Endothelial cell of umbilical vein (primary cell): ENCODE results near the gene ZNF407. TPM values are rescaled to one million over a fixed set of nuclear protein-coding genes. Genes with fewer than 3 reads are reported as not detected.

Experiments
- BruUV-seq: library from RNA; stranded (reverse); fragments of 400-500 nt; replicated peaks from 2 replicates; lab custom pipeline; 2021; lab: Mats Ljungman, UMichigan
- CTCF ChIA-PET: fragments of 300-600, 350-600 bp; sonication (Branson Sonifier 250); formaldehyde crosslinking; loops from one replicate; lab custom pipeline; 2021; ENCODE audit warnings: antibody characterized with exemption, inconsistent platforms; lab: Charles Lee
- POLR2A ChIA-PET: fragments of 300-600, 350-600 bp; sonication (Branson Sonifier 250); formaldehyde crosslinking; loops from one replicate; lab custom pipeline; 2021; ENCODE audit warnings: antibody characterized with exemption, inconsistent platforms; lab: Charles Lee
- DNase-seq: peaks from one replicate; pipeline ENCODE4 v3.0.0-alpha.2; 2011; ENCODE audit warnings: low read depth, low spot score
- FAIRE-seq: peaks from 2 replicates; lab custom pipeline; 2011; peaks lifted over from hg19 to GRCh38; lab: Jason Lieb, UNC
- H2AFZ ChIP-seq: 2 replicates; pipeline ENCODE4 v1.6.0; 2012; ENCODE audit warnings: low read depth, low read length, control low read depth, inconsistent platforms
- H3K27ac ChIP-seq: 2 replicates; pipeline ENCODE4 v1.5.1; 2011; ENCODE audit warnings: low read depth, mild to moderate bottlenecking, control low read depth, low read length, moderate library complexity; ENCODE audit not compliant: insufficient read depth
- H3K27me3 ChIP-seq, 2 experiments: 2 replicates each; pipeline versions ENCODE4 v1.6.0 to v1.6.1; 2011; ENCODE audit warnings: low read length in 2 of 2, mixed read lengths in 1 of 2; ENCODE audit not compliant: control insufficient read depth in 2 of 2, insufficient read depth in 2 of 2
- H3K36me3 ChIP-seq, 2 experiments: 2 replicates in 1 of 2; 3 replicates in 1 of 2; pipeline ENCODE4 v1.5.1; 2011; ENCODE audit warnings: low read length in 2 of 2, mild to moderate bottlenecking in 1 of 2, moderate library complexity in 1 of 2; ENCODE audit not compliant: control insufficient read depth in 2 of 2, insufficient read depth in 2 of 2; ENCODE audit errors: extremely low read depth in 1 of 2
- H3K4me1 ChIP-seq: 3 replicates; pipeline ENCODE4 v1.5.1; 2011; ENCODE audit warnings: mild to moderate bottlenecking, low read length; ENCODE audit not compliant: control insufficient read depth, insufficient read depth; ENCODE audit errors: extremely low read depth
- H3K4me2 ChIP-seq: 2 replicates; pipeline ENCODE4 v1.6.1; 2011; ENCODE audit warnings: low read length, control low read depth, mixed read lengths; ENCODE audit not compliant: insufficient read depth
- H3K4me3 ChIP-seq, 3 experiments: fragments of 200-600 bp in 1 of 3; sonication (generic), shearing (Covaris generic) in 1 of 3; replicated peaks in 1 of 3; 2 replicates each; pipeline ENCODE4 v1.5.1; 2011 to 2016; ENCODE audit warnings: control low read depth in 3 of 3, low read length in 3 of 3, mild to moderate bottlenecking in 2 of 3, inconsistent platforms in 1 of 3, low read depth in 1 of 3, moderate library complexity in 1 of 3; ENCODE audit not compliant: insufficient read depth in 1 of 3
- H3K79me2 ChIP-seq: 2 replicates; pipeline ENCODE4 v1.6.0; 2012; ENCODE audit warnings: low read length, inconsistent platforms; ENCODE audit not compliant: control insufficient read depth, insufficient read depth
- H3K9ac ChIP-seq: replicated peaks from 2 replicates; pipeline ENCODE3; 2011; ENCODE audit warnings: low read length, control low read depth; ENCODE audit not compliant: insufficient read depth; ENCODE audit errors: extremely low read depth
- H3K9me1 ChIP-seq: replicated peaks from 3 replicates; pipeline ENCODE4 v1.6.0; 2011; ENCODE audit warnings: mild to moderate bottlenecking, low read length; ENCODE audit not compliant: control insufficient read depth, insufficient read depth; ENCODE audit errors: extremely low read depth
- H3K9me3 ChIP-seq: replicated peaks from 2 replicates; pipeline ENCODE4 v1.5.1; 2012; ENCODE audit warnings: low read length, inconsistent platforms; ENCODE audit not compliant: control insufficient read depth, insufficient read depth
- H4K20me1 ChIP-seq: replicated peaks from 2 replicates; pipeline ENCODE3; 2011; ENCODE audit warnings: mild to moderate bottlenecking, low read length; ENCODE audit not compliant: control insufficient read depth, insufficient read depth; ENCODE audit errors: extremely low read depth
- CTCF ChIP-seq, 2 donors: IDR thresholded peaks; 1 replicate in 1 of 2; 2 replicates in 1 of 2; pipeline ENCODE4 v1.5.1; 2011; ENCODE audit warnings: low read length in 2 of 2, mild to moderate bottlenecking in 2 of 2, moderate library complexity in 2 of 2, control low read depth in 1 of 2, inconsistent platforms in 1 of 2, low read depth in 1 of 2; ENCODE audit not compliant: insufficient read depth in 1 of 2; ENCODE audit errors: extremely low read depth in 1 of 2
- EZH2 ChIP-seq: IDR thresholded peaks from 2 replicates; pipeline ENCODE4 v1.6.1; 2012; ENCODE audit warnings: borderline replicate concordance, low read depth, mild to moderate bottlenecking, moderate library complexity, low read length, inconsistent platforms; ENCODE audit not compliant: severe bottlenecking
- FOS ChIP-seq: IDR thresholded peaks from 2 replicates; pipeline ENCODE4 v1.6.1; 2011; ENCODE audit warnings: mild to moderate bottlenecking, low read length, moderate library complexity, borderline replicate concordance; ENCODE audit not compliant: insufficient read depth
- GATA2 ChIP-seq: IDR thresholded peaks from 2 replicates; pipeline ENCODE4 v1.7.0; 2011; ENCODE audit warnings: low read depth, mild to moderate bottlenecking, moderate library complexity, mixed read lengths, low read length; ENCODE audit not compliant: insufficient read length, insufficient read depth
- JUN ChIP-seq: IDR thresholded peaks from 2 replicates; pipeline ENCODE4 v1.6.1; 2011; ENCODE audit warnings: borderline replicate concordance, low read depth; ENCODE audit not compliant: insufficient read length, insufficient read depth
- MAX ChIP-seq: IDR thresholded peaks from 2 replicates; pipeline ENCODE4 v1.6.1; 2011; ENCODE audit not compliant: insufficient read depth, insufficient read length
- MYC ChIP-seq: IDR thresholded peaks from one replicate; pipeline ENCODE4 v1.6.1; 2011; ENCODE audit warnings: mild to moderate bottlenecking, low read depth, low read length
- POLR2A ChIP-seq: IDR thresholded peaks from 2 replicates; pipeline ENCODE4 v1.6.1; 2012; ENCODE audit warnings: low read depth, mild to moderate bottlenecking, control low read depth, low read length
- POLR2AphosphoS5 ChIP-seq: IDR thresholded peaks from 2 replicates; pipeline ENCODE4 v1.6.1; 2012; ENCODE audit warnings: low read depth, mild to moderate bottlenecking, control low read depth, low read length, moderate library complexity; ENCODE audit not compliant: insufficient read depth
- dilution Hi-C: fragments of 300-500 bp; cut with MboI; formaldehyde crosslinking; loops from one replicate; pipeline ENCODE4 v1.15.0; 2019; ENCODE audit warnings: low sequenced_read_pairs; ENCODE audit not compliant: extremely low pct_ligation_motif_present
- intact Hi-C: fragments of 100-400 bp; cut with micrococcal nuclease; formaldehyde crosslinking; loops from one replicate; pipeline ENCODE4 v1.10.0; 2022
- polyA plus RNA-seq, 4 experiments: library from polyadenylated mRNA; depleted of rRNA in 3 of 4; stranded (reverse) in 3 of 4; unstranded in 1 of 4; fragments of >200 nt; gene quantifications; 2 replicates each; pipeline versions ENCODE4 v1.2.1 to v1.2.3, GENCODE V29; 2011 to 2012; ENCODE audit warnings: missing spikeins in 1 of 4
- total RNA-seq: library from RNA; stranded (reverse); gene quantifications from 2 replicates; pipeline ENCODE4 v1.2.3, GENCODE V29; 2021

ZNF407 gene
- total and polyA plus RNA-seq, 2 donors (not counting 3 experiments of a cell fraction or from before 2014, with no cell fraction given) = 3.8 to 20.1 TPM

- no peak for DNase-seq
- no peaks in the 10 kb centered on the region for H3K4me1 ChIP-seq
- dilution Hi-C loops (no loop called here), intact Hi-C loops (loop anchor here (10.0 kb wide), 1 partner anchor 1720 kb away; no protein-coding TSS in a partner anchor)
- ChIA-PET CTCF (interaction anchor here (1.0 to 2.1 kb wide), 6 partner anchors 17 to 1724 kb away, joined by 3 to 20 read pairs (median 3); no protein-coding TSS in a partner anchor), POLR2A (no interaction called here)
- no TSS peak for BruUV-seq
- no peaks in the 10 kb centered on the region for H3K9me3 ChIP-seq
- H3K36me3 ChIP-seq = no peaks in the 10 kb centered on the region
- no peak for TF ChIP-seq MYC
- no peak for TF ChIP-seq POLR2AphosphoS5
- no peak for TF ChIP-seq CTCF (IDR thresholded peaks at IDR 0.05; ENCODE audit: extremely low read depth in 1 of 2, insufficient read depth in 1 of 2, low read depth in 1 of 2, low read length in 2 of 2)
- TF ChIP-seq JUN = no peak
- no peak for TF ChIP-seq FOS
- TF ChIP-seq MAX = no peak
- TF ChIP-seq EZH2 = no peak
- TF ChIP-seq GATA2 = no peak
- TF ChIP-seq POLR2A = no peak
- H3K79me2 ChIP-seq = peaks cover 13% of the 10 kb centered on the region
- H2AFZ ChIP-seq = no peak overlapping the region
- H3K27ac ChIP-seq = no peak overlapping the region
- no peak overlapping the region for H3K4me3 ChIP-seq
- H3K9ac ChIP-seq = no peak overlapping the region
- H3K4me2 ChIP-seq = no peak overlapping the region
- H3K27me3 ChIP-seq = no peaks in the 10 kb centered on the region
- no peaks in the 10 kb centered on the region for H4K20me1 ChIP-seq
- no peak for FAIRE-seq
- H3K9me1 ChIP-seq = no peaks in the 10 kb centered on the region
These were observed 26.8 kb downstream of the ZNF407 start for GRCh38 chr18:74624466-74624865.
